WERI-Rb-1 (cell line): ENCODE data around the gene PRR19.
A peak's percentile ranks its signal among the peaks of the same experiment; 100 is the strongest.

ENCODE experiments used
- DNase-seq: peaks from one replicate; pipeline ENCODE4 v3.0.0-alpha.2; 2020
- H3K27ac ChIP-seq: fragments of 250-450 bp; sonication (Bioruptor Pico); 2 replicates; pipeline ENCODE4 v1.5.1; 2020; ENCODE audit warnings: mild to moderate bottlenecking, moderate library complexity
- H3K27me3 ChIP-seq: fragments of 250-450 bp; sonication (Bioruptor Pico); 2 replicates; pipeline ENCODE4 v1.5.1; 2021; ENCODE audit warnings: mild to moderate bottlenecking, low read depth, moderate library complexity; ENCODE audit not compliant: insufficient read depth, severe bottlenecking
- H3K36me3 ChIP-seq: fragments of 250-450 bp; sonication (Bioruptor Pico); 2 replicates; pipeline ENCODE4 v1.5.1; 2020; ENCODE audit warnings: mild to moderate bottlenecking, moderate library complexity
- H3K4me3 ChIP-seq: 2 replicates; pipeline ENCODE4 v1.5.1; 2011; ENCODE audit warnings: low read depth, mild to moderate bottlenecking, control low read depth, low read length
- H3K9me3 ChIP-seq: fragments of 250-450 bp; sonication (Bioruptor Pico); 2 replicates; pipeline ENCODE4 v1.5.1; 2021; ENCODE audit warnings: mild to moderate bottlenecking, moderate library complexity; ENCODE audit not compliant: severe bottlenecking
- TF ChIP-seq, protein P1 (sequence below): IDR thresholded peaks from 2 replicates; pipeline ENCODE4 v1.5.1; 2011; ENCODE audit warnings: low read depth, mild to moderate bottlenecking, control low read depth, inconsistent platforms, low read length

Gene PRR19

GRCh38 chr19:42325896-42326771 lies 24.2 kb downstream of the PRR19 start:
- DNase-seq = peak; percentile 30
- peak overlapping the region; percentile 80 for H3K27ac ChIP-seq
- H3K4me3 ChIP-seq = peak overlapping the region; percentile 94
- H3K36me3 ChIP-seq = no peaks in the 10 kb centered on the region; the same call in 1 of the 2 replicates
- TF ChIP-seq, protein P1, sequence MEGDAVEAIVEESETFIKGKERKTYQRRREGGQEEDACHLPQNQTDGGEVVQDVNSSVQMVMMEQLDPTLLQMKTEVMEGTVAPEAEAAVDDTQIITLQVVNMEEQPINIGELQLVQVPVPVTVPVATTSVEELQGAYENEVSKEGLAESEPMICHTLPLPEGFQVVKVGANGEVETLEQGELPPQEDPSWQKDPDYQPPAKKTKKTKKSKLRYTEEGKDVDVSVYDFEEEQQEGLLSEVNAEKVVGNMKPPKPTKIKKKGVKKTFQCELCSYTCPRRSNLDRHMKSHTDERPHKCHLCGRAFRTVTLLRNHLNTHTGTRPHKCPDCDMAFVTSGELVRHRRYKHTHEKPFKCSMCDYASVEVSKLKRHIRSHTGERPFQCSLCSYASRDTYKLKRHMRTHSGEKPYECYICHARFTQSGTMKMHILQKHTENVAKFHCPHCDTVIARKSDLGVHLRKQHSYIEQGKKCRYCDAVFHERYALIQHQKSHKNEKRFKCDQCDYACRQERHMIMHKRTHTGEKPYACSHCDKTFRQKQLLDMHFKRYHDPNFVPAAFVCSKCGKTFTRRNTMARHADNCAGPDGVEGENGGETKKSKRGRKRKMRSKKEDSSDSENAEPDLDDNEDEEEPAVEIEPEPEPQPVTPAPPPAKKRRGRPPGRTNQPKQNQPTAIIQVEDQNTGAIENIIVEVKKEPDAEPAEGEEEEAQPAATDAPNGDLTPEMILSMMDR = no peak
- H3K9me3 ChIP-seq = no peaks in the 10 kb centered on the region
- H3K27me3 ChIP-seq = no peaks in the 10 kb centered on the region

DNA sequence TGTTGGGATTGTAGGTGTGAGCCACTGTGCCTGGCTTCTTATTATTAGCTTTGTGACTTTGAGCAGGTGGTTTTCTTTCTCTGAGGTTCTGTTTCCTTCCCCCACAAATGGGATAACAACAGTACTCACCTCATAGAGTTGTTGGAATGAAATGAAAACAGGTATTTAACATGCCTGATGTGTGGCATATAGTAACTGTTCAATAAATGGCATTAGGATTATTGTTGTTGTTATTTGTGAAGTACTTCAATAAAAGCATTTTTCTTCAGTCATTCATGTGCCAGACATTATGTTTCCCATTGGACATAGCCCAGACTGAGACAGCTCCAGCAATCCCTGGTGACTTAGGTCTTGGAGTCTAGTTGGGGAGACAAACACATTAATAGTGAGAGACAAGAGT lies 25.0 kb downstream of the PRR19 start:
- TF ChIP-seq, protein P1 = no peak
- Histone ChIP-seq H3K36me3 (no peaks in the 10 kb centered on the region; the same call in 1 of the 2 replicates), H3K9me3 (no peaks in the 10 kb centered on the region), H3K4me3 (no peak overlapping the region), H3K27me3 (no peaks in the 10 kb centered on the region), H3K27ac (no peak overlapping the region)
- no peak for DNase-seq

DNA sequence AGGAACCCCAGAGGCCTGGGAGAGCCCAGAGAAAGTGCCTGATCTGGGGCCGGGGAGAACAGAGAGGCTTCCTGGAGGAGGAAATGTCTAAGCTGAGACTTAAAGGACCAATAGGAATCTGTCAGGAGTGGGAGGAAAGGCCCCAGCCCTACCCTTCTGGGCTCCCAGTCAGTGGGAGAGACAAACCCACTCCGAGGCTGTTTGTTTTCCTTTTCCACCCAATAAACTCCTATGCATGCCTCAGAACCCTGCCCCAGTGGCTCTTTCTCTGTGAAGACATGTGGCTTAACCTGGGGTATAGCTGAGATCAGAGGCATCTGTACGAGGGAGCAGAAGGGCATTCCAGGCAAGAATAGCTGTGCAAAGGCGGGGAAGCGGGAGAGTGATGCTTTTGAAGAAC lies 25.4 kb downstream of the PRR19 start:
- Histone ChIP-seq H3K27ac (no peak overlapping the region), H3K4me3 (no peak overlapping the region), H3K27me3 (no peaks in the 10 kb centered on the region), H3K9me3 (no peaks in the 10 kb centered on the region), H3K36me3 (no peaks in the 10 kb centered on the region; the same call in 1 of the 2 replicates)
- TF ChIP-seq, protein P1 = no peak
- no peak for DNase-seq

- DNase-seq = no peak
- no peak overlapping the region for H3K27ac ChIP-seq
- TF ChIP-seq, protein P1 = no peak
Observed at GRCh38 chr19:42328106-42328505, 26.2 kb downstream of the PRR19 start.

GRCh38 chr19:42328854-42329253 lies 26.9 kb downstream of the PRR19 start:
- H3K9me3 ChIP-seq = no peaks in the 10 kb centered on the region
- DNase-seq = no peak
- no peaks in the 10 kb centered on the region for H3K27me3 ChIP-seq
- H3K27ac ChIP-seq = peak overlapping the region; percentile 84
- no peaks in the 10 kb centered on the region; the same call in 1 of the 2 replicates for H3K36me3 ChIP-seq
- TF ChIP-seq, protein P1 = no peak
- H3K4me3 ChIP-seq = no peak overlapping the region

More at GRCh38 chr19:42328106-42328505, 26.2 kb downstream of the PRR19 start:
- no peaks in the 10 kb centered on the region for H3K27me3 ChIP-seq
- H3K36me3 ChIP-seq = no peaks in the 10 kb centered on the region; the same call in 1 of the 2 replicates
- no peak overlapping the region for H3K4me3 ChIP-seq
- no peaks in the 10 kb centered on the region for H3K9me3 ChIP-seq
